H1 (cell line): ENCODE results near the gene SESN1. TPM values are rescaled to one million over a fixed set of nuclear protein-coding genes. Genes with fewer than 3 reads are reported as not detected.

Experiments used
- ASH2L ChIP-seq: fragments of 200-600, 300-600 bp; sonication (generic); IDR thresholded peaks from one replicate; pipeline ENCODE4 v1.7.1; 2017; ENCODE audit warnings: low read length
- BRCA1 ChIP-seq: IDR thresholded peaks from 2 replicates; pipeline ENCODE4 v1.6.1; 2012; ENCODE audit warnings: low read depth, low read length, improper control_type of control experiment
- CHD2 ChIP-seq: IDR thresholded peaks from 2 replicates; pipeline ENCODE4 v1.6.1; 2012; ENCODE audit warnings: low read length, improper control_type of control experiment
- RNF2 ChIP-seq: fragments of 200-900, 300-1000 bp; sonication (generic); IDR thresholded peaks from 2 replicates; pipeline ENCODE4 v1.7.1; 2016; ENCODE audit warnings: borderline replicate concordance, low read depth, mild to moderate bottlenecking, antibody characterized with exemption, low read length; ENCODE audit not compliant: poor library complexity, severe bottlenecking; ENCODE audit errors: missing control alignments
- SAP30 ChIP-seq: fragments of 300-600 bp; sonication (generic); IDR thresholded peaks from 2 replicates; pipeline ENCODE4 v1.7.1; 2012; ENCODE audit warnings: low read length, moderate library complexity, mild to moderate bottlenecking, inconsistent platforms; ENCODE audit not compliant: insufficient read depth, insufficient replicate concordance
- polyA plus RNA-seq, 7 experiments: library from polyadenylated mRNA; depleted of rRNA in 3 of 7; stranded (reverse) in 5 of 7; unstranded in 2 of 7; fragments of >200 nt in 5 of 7; fragments of 200-250 nt in 2 of 7; gene quantifications; 1 replicate in 5 of 7; 2 replicates in 1 of 7; 4 replicates in 1 of 7; pipeline versions ENCODE4 v1.2.1 to v1.2.3, GENCODE V29; 2011 to 2013; ENCODE audit warnings: missing spikeins in 2 of 7, mixed read lengths in 2 of 7
- total RNA-seq: library from RNA; stranded (reverse); fragmentation: NEBNext Ultra II Directional; extraction: Animal tissue kit (Norgen Biotek cat#: 25700); gene quantifications from 2 replicates; pipeline ENCODE4 v1.2.1, GENCODE V29; 2021
- TF ChIP-seq, protein P1 (sequence below): fragments of 300-600 bp; sonication (generic); IDR thresholded peaks from 2 replicates; pipeline ENCODE4 v1.7.1; 2012; ENCODE audit warnings: low read length, moderate library complexity, mild to moderate bottlenecking, inconsistent platforms; ENCODE audit not compliant: insufficient replicate concordance
- TF ChIP-seq, protein P2 (sequence below): IDR thresholded peaks from 2 replicates; pipeline ENCODE4 v1.6.1; 2012; ENCODE audit warnings: low read length, inconsistent platforms
- TF ChIP-seq, protein P3 (sequence below): IDR thresholded peaks from 2 replicates; pipeline ENCODE4 v1.6.1; 2011; ENCODE audit warnings: low read depth, mild to moderate bottlenecking, low read length; ENCODE audit not compliant: insufficient read depth

Gene SESN1
- total and polyA plus RNA-seq, 2 of the 8 experiments (the other 6 are each of a cell fraction or from before 2014, with no cell fraction given), result 12.8 to 15.6 TPM

DNA sequence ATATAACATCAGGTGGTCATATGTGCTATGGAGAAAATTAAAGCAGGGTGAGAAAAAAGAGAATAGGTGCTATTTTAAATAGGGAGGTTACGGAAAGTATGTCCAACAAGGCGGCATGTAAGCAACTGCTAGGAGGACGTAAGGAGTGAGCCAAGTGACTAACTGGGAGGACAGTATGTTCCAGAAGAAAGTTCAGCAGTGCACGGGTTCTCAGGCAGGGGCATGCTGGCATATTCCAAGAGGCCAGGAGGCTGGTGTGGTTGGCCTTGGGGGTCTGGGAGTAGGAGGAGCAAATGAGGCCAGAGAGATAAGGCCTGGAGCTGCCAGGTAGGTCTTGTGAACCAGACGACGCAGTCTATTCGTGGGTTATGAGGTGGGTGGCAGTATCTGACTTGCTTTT lies 134.0 kb downstream of the SESN1 start (continued):
- TF ChIP-seq, protein P1, sequence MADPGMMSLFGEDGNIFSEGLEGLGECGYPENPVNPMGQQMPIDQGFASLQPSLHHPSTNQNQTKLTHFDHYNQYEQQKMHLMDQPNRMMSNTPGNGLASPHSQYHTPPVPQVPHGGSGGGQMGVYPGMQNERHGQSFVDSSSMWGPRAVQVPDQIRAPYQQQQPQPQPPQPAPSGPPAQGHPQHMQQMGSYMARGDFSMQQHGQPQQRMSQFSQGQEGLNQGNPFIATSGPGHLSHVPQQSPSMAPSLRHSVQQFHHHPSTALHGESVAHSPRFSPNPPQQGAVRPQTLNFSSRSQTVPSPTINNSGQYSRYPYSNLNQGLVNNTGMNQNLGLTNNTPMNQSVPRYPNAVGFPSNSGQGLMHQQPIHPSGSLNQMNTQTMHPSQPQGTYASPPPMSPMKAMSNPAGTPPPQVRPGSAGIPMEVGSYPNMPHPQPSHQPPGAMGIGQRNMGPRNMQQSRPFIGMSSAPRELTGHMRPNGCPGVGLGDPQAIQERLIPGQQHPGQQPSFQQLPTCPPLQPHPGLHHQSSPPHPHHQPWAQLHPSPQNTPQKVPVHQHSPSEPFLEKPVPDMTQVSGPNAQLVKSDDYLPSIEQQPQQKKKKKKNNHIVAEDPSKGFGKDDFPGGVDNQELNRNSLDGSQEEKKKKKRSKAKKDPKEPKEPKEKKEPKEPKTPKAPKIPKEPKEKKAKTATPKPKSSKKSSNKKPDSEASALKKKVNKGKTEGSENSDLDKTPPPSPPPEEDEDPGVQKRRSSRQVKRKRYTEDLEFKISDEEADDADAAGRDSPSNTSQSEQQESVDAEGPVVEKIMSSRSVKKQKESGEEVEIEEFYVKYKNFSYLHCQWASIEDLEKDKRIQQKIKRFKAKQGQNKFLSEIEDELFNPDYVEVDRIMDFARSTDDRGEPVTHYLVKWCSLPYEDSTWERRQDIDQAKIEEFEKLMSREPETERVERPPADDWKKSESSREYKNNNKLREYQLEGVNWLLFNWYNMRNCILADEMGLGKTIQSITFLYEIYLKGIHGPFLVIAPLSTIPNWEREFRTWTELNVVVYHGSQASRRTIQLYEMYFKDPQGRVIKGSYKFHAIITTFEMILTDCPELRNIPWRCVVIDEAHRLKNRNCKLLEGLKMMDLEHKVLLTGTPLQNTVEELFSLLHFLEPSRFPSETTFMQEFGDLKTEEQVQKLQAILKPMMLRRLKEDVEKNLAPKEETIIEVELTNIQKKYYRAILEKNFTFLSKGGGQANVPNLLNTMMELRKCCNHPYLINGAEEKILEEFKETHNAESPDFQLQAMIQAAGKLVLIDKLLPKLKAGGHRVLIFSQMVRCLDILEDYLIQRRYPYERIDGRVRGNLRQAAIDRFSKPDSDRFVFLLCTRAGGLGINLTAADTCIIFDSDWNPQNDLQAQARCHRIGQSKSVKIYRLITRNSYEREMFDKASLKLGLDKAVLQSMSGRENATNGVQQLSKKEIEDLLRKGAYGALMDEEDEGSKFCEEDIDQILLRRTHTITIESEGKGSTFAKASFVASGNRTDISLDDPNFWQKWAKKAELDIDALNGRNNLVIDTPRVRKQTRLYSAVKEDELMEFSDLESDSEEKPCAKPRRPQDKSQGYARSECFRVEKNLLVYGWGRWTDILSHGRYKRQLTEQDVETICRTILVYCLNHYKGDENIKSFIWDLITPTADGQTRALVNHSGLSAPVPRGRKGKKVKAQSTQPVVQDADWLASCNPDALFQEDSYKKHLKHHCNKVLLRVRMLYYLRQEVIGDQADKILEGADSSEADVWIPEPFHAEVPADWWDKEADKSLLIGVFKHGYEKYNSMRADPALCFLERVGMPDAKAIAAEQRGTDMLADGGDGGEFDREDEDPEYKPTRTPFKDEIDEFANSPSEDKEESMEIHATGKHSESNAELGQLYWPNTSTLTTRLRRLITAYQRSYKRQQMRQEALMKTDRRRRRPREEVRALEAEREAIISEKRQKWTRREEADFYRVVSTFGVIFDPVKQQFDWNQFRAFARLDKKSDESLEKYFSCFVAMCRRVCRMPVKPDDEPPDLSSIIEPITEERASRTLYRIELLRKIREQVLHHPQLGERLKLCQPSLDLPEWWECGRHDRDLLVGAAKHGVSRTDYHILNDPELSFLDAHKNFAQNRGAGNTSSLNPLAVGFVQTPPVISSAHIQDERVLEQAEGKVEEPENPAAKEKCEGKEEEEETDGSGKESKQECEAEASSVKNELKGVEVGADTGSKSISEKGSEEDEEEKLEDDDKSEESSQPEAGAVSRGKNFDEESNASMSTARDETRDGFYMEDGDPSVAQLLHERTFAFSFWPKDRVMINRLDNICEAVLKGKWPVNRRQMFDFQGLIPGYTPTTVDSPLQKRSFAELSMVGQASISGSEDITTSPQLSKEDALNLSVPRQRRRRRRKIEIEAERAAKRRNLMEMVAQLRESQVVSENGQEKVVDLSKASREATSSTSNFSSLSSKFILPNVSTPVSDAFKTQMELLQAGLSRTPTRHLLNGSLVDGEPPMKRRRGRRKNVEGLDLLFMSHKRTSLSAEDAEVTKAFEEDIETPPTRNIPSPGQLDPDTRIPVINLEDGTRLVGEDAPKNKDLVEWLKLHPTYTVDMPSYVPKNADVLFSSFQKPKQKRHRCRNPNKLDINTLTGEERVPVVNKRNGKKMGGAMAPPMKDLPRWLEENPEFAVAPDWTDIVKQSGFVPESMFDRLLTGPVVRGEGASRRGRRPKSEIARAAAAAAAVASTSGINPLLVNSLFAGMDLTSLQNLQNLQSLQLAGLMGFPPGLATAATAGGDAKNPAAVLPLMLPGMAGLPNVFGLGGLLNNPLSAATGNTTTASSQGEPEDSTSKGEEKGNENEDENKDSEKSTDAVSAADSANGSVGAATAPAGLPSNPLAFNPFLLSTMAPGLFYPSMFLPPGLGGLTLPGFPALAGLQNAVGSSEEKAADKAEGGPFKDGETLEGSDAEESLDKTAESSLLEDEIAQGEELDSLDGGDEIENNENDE, result no peak
- TF ChIP-seq CHD2 (no peak), RNF2 (no peak), BRCA1 (no peak), SAP30 (no peak), ASH2L (no peak)
- TF ChIP-seq, protein P2, sequence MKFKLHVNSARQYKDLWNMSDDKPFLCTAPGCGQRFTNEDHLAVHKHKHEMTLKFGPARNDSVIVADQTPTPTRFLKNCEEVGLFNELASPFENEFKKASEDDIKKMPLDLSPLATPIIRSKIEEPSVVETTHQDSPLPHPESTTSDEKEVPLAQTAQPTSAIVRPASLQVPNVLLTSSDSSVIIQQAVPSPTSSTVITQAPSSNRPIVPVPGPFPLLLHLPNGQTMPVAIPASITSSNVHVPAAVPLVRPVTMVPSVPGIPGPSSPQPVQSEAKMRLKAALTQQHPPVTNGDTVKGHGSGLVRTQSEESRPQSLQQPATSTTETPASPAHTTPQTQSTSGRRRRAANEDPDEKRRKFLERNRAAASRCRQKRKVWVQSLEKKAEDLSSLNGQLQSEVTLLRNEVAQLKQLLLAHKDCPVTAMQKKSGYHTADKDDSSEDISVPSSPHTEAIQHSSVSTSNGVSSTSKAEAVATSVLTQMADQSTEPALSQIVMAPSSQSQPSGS, result no peak
- TF ChIP-seq, protein P3, sequence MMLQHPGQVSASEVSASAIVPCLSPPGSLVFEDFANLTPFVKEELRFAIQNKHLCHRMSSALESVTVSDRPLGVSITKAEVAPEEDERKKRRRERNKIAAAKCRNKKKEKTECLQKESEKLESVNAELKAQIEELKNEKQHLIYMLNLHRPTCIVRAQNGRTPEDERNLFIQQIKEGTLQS, result no peak
